ENCODE measurements around the gene C11orf24. TPM values are rescaled to one million over a fixed set of nuclear protein-coding genes. Genes with fewer than 3 reads are reported as not detected.

The C11orf24 gene
- total and polyA plus RNA-seq, 2 of the 4 experiments (the other 2 are of a cell fraction): 42.5 to 135 TPM

GRCh38 chr11:68302670-68303069 is 30.9 kb upstream of the C11orf24 start:
- Histone ChIP-seq H3K56ac (ENCODE audit: extremely low read depth, insufficient read depth, low read length) (no peak overlapping the region), H3K23ac (ENCODE audit: low read depth, low read length) (no peak overlapping the region), H3K9ac (ENCODE audit: low read depth, low read length) (no peak overlapping the region), H3K14ac (replicated peaks; ENCODE audit: low read depth, low read length) (no peak overlapping the region), H4K5ac (ENCODE audit: low read depth, low read length) (no peak overlapping the region), H3K27me3 (ENCODE audit: control insufficient read depth, insufficient read depth, low read length) (no peaks in the 10 kb centered on the region; the same call in 1 of the 2 replicates), H2BK20ac (ENCODE audit: low read depth, low read length) (no peak overlapping the region), H4K20me1 (ENCODE audit: insufficient read depth, low read length) (no peaks in the 10 kb centered on the region), H2AFZ (replicated peaks; ENCODE audit: low read length, poor library complexity) (peak overlapping the region; percentile 33), H2BK5ac (ENCODE audit: low read depth, low read length, poor library complexity, severe bottlenecking) (no peak overlapping the region), H3K9me1 (ENCODE audit: insufficient read depth, low read length) (no peaks in the 10 kb centered on the region), H4K8ac (ENCODE audit: low read depth in 2 of 2, low read length in 2 of 2) (no peak overlapping the region), H2BK120ac (ENCODE audit: low read depth, low read length) (no peak overlapping the region), H3K4me2 (ENCODE audit: low read depth, low read length) (no peak overlapping the region), H3K4ac (ENCODE audit: low read depth, low read length) (no peak overlapping the region), H3K36me3 (ENCODE audit: control insufficient read depth, insufficient read depth, low read length) (no peaks in the 10 kb centered on the region), H3K4me3 (ENCODE audit: insufficient read depth, low read depth, low read length) (no peak overlapping the region), H3K18ac (ENCODE audit: low read depth, low read length) (no peak overlapping the region), H4K91ac (ENCODE audit: insufficient read depth, low read depth, low read length) (no peak overlapping the region), H2AK9ac (replicated peaks; ENCODE audit: low read depth, low read length, poor library complexity) (no peak overlapping the region), H3K9me3 (ENCODE audit: control insufficient read depth, insufficient read depth, low read length) (peaks cover 3% of the 10 kb centered on the region; the same call in 1 of the 2 replicates), H2BK15ac (ENCODE audit: low read depth, low read length) (no peak overlapping the region), H3K27ac (ENCODE audit: insufficient read depth, low read length) (no peak overlapping the region), H2AK5ac (ENCODE audit: low read depth, low read length) (no peak overlapping the region), H3K4me1 (ENCODE audit: control insufficient read depth, insufficient read depth, low read length) (peaks cover 2% of the 10 kb centered on the region), H3K79me1 (ENCODE audit: low read depth in 1 of 2, low read length in 2 of 2) (no peaks in the 10 kb centered on the region)
- dilution Hi-C loops (cut with HindIII; ENCODE audit: low sequenced_read_pairs, unreplicated experiment): no loop called here
- in situ Hi-C loops (cut with MboI; ENCODE audit: low sequenced_read_pairs): no loop called here
- WGBS, 2 experiments (ENCODE audit: extremely low coverage in 2 of 2, insufficient read length in 1 of 2): no CpG with 5 or more reads among the region's 7 CpGs
- BruUV-seq (replicated peaks): no TSS peak
- intact Hi-C loops (cut with micrococcal nuclease): no loop called here
- no peak; the same call in 1 of the 2 replicates for ATAC-seq (ENCODE audit: low read depth)
- ChIA-PET POLR2A (ENCODE audit: unreplicated experiment) (no interaction called here), CTCF (no interaction called here)
- no peak for TF ChIP-seq CEBPB (IDR thresholded peaks at IDR 0.05; ENCODE audit: low read depth, low read length)
- TF ChIP-seq RFX5 (IDR thresholded peaks at IDR 0.05; ENCODE audit: low read depth, low read length): no peak
- TF ChIP-seq, protein P1, sequence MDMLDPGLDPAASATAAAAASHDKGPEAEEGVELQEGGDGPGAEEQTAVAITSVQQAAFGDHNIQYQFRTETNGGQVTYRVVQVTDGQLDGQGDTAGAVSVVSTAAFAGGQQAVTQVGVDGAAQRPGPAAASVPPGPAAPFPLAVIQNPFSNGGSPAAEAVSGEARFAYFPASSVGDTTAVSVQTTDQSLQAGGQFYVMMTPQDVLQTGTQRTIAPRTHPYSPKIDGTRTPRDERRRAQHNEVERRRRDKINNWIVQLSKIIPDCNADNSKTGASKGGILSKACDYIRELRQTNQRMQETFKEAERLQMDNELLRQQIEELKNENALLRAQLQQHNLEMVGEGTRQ (IDR thresholded peaks at IDR 0.05; ENCODE audit: low read depth, low read length): no peak
- no peak for TF ChIP-seq RCOR1 (IDR thresholded peaks at IDR 0.05; ENCODE audit: insufficient replicate concordance, low read length)
- no peak for TF ChIP-seq RAD21 (IDR thresholded peaks at IDR 0.05; ENCODE audit: low read length)
- TF ChIP-seq NFE2L2 (IDR thresholded peaks at IDR 0.05; ENCODE audit: low read depth, low read length): peak; percentile 63; the same call in 1 of the 2 replicates
- DNase-seq: peak; percentile 50
